Measurements from ENCODE around the gene AGAP1. TPM values are rescaled to one million over a fixed set of nuclear protein-coding genes. Genes with fewer than 3 reads are reported as not detected.
"Not testable (repeated sequence)": the region's sequence is repeated elsewhere in the genome, so short reads cannot be mapped to it uniquely, and the experiment has no call there.

The AGAP1 gene
- polyA plus RNA-seq, 3 donors = 3.7 to 7.1 (median 6.3) TPM

- 93 to 95% (median 94%) methylated on average over 10 of the region's 10 CpGs for WGBS, 3 donors
- no peak overlapping the region for H3K27ac ChIP-seq (ENCODE audit: low read depth, low read length)
Measured at GRCh38 chr2:235944591-235944990, 450.7 kb downstream of the AGAP1 start.

GRCh38 chr2:235945608-235946140 lies 451.8 kb downstream of the AGAP1 start:
- H3K27ac ChIP-seq (ENCODE audit: low read depth, low read length) = no peak overlapping the region
- 81 to 83% (median 82%) methylated on average over 11 of the region's 11 CpGs for WGBS, 3 donors

- H3K27ac ChIP-seq (ENCODE audit: low read depth, low read length) = no peak overlapping the region
Measured at GRCh38 chr2:235946590-235946989, 452.7 kb downstream of the AGAP1 start.

GRCh38 chr2:235947055-235947454 lies 453.2 kb downstream of the AGAP1 start:
- 76 to 83% (median 77%) methylated on average over 6 of the region's 6 CpGs for WGBS, 3 donors
- not testable (repeated sequence) for H3K27ac ChIP-seq (ENCODE audit: low read depth, low read length)

More at GRCh38 chr2:235946590-235946989, 452.7 kb downstream of the AGAP1 start:
- WGBS, 3 donors = 89 to 95% (median 93%) methylated on average over 6 of the region's 6 CpGs

GRCh38 chr2:235949567-235950472 lies 456.0 kb downstream of the AGAP1 start:
- no peak overlapping the region for H3K27ac ChIP-seq (ENCODE audit: low read depth, low read length)
- 88 to 96% (median 89%) methylated on average over 17 of the region's 17 CpGs for WGBS, 3 donors

GRCh38 chr2:235950473-235950809 lies 456.6 kb downstream of the AGAP1 start:
- H3K27ac ChIP-seq (ENCODE audit: low read depth, low read length) = no peak overlapping the region
- WGBS, 3 donors = 53 to 70% (median 63%) methylated on average over 3 of the region's 3 CpGs

GRCh38 chr2:235951493-235951892 lies 457.6 kb downstream of the AGAP1 start:
- 69 to 80% (median 73%) methylated on average over 6 of the region's 6 CpGs for WGBS, 3 donors
- H3K27ac ChIP-seq (ENCODE audit: low read depth, low read length) = no peak overlapping the region

GRCh38 chr2:235951982-235952381 lies 458.1 kb downstream of the AGAP1 start:
- no peak overlapping the region for H3K27ac ChIP-seq (ENCODE audit: low read depth, low read length)
- 28 to 41% (median 33%) methylated on average over 2 of the region's 2 CpGs for WGBS, 3 donors

GRCh38 chr2:235952714-235953113 lies 458.9 kb downstream of the AGAP1 start:
- whole genome bisulfite sequencing, 3 donors = 90 to 94% (median 94%) methylated on average over 10 of the region's 10 CpGs
- H3K27ac ChIP-seq (ENCODE audit: low read depth, low read length) = no peak overlapping the region

- WGBS, 3 donors = 91 to 95% (median 92%) methylated on average over 10 of the region's 10 CpGs
- no peak overlapping the region for H3K27ac ChIP-seq (ENCODE audit: low read depth, low read length)
Measured at GRCh38 chr2:235954281-235954680, 460.4 kb downstream of the AGAP1 start.

- H3K27ac ChIP-seq (ENCODE audit: low read depth, low read length) = no peak overlapping the region
- 89 to 95% (median 94%) methylated on average over 13 of the region's 13 CpGs for WGBS, 3 donors
Measured at GRCh38 chr2:235954888-235955480, 461.1 kb downstream of the AGAP1 start.

GRCh38 chr2:235955664-235956063 lies 461.8 kb downstream of the AGAP1 start:
- H3K27ac ChIP-seq (ENCODE audit: low read depth, low read length) = no peak overlapping the region
- 89 to 94% (median 90%) methylated on average over 4 of the region's 4 CpGs for WGBS, 3 donors

GRCh38 chr2:235956281-235956970 lies 462.6 kb downstream of the AGAP1 start:
- 87 to 92% (median 92%) methylated on average over 8 of the region's 8 CpGs for WGBS, 3 donors

GRCh38 chr2:235957251-235957650 lies 463.4 kb downstream of the AGAP1 start:
- WGBS, 3 donors = 92 to 94% (median 93%) methylated on average over 9 of the region's 9 CpGs

More at GRCh38 chr2:235956281-235956970, 462.6 kb downstream of the AGAP1 start:
- H3K27ac ChIP-seq (ENCODE audit: low read depth, low read length) = no peak overlapping the region

GRCh38 chr2:235958221-235958930 lies 464.5 kb downstream of the AGAP1 start:
- WGBS, 3 donors = 87 to 93% (median 92%) methylated on average over 23 of the region's 23 CpGs
- no peak overlapping the region for H3K27ac ChIP-seq (ENCODE audit: low read depth, low read length)

More at GRCh38 chr2:235957251-235957650, 463.4 kb downstream of the AGAP1 start:
- no peak overlapping the region for H3K27ac ChIP-seq (ENCODE audit: low read depth, low read length)

GRCh38 chr2:235958931-235959410 lies 465.1 kb downstream of the AGAP1 start:
- 87 to 94% (median 93%) methylated on average over 29 of the region's 29 CpGs for WGBS, 3 donors
- no peak overlapping the region for H3K27ac ChIP-seq (ENCODE audit: low read depth, low read length)

- 93 to 97% (median 95%) methylated on average over 21 of the region's 21 CpGs for WGBS, 3 donors
- no peak overlapping the region for H3K27ac ChIP-seq (ENCODE audit: low read depth, low read length)
Measured at GRCh38 chr2:235960011-235960715, 466.3 kb downstream of the AGAP1 start.
